ENCODE results near the gene DNAJB8. TPM values are rescaled to one million over a fixed set of nuclear protein-coding genes. Genes with fewer than 3 reads are reported as not detected.
A peak's percentile ranks its signal among the peaks of the same experiment; 100 is the strongest.

DNAJB8 gene
- total RNA-seq, 1 experiment from 2014 or later = not detected

- Histone ChIP-seq H3K9ac (ENCODE audit: extremely low read depth, insufficient read length, low read length) (no peak overlapping the region), H3T11ph (ENCODE audit: low read length) (no peak overlapping the region), H2BK12ac (ENCODE audit: insufficient read length, low read depth, low read length) (no peak overlapping the region), H3K18ac (ENCODE audit: insufficient read length, low read depth, low read length) (no peak overlapping the region), H4K8ac (replicated peaks; ENCODE audit: insufficient read length, low read depth, low read length) (no peak overlapping the region), H4K5ac (ENCODE audit: insufficient read length, low read depth, low read length) (no peak overlapping the region), H3K79me2 (ENCODE audit: insufficient read depth, low read length) (no peaks in the 10 kb centered on the region), H3K9me3 (ENCODE audit: control insufficient read depth, low read depth, low read length) (no peaks in the 10 kb centered on the region), H2BK5ac (ENCODE audit: insufficient read length, low read length) (no peak overlapping the region), H3K14ac (ENCODE audit: insufficient read depth, low read length) (no peak overlapping the region), H2BK20ac (ENCODE audit: low read depth, low read length, poor library complexity, severe bottlenecking) (no peak overlapping the region), H3K23ac (ENCODE audit: insufficient read length, low read depth, low read length) (no peak overlapping the region), H4K20me1 (ENCODE audit: control insufficient read depth, insufficient read depth, insufficient read length) (no peaks in the 10 kb centered on the region), H2AK5ac (ENCODE audit: insufficient read length, low read length) (no peak overlapping the region), H3K4ac (ENCODE audit: low read depth, low read length) (no peak overlapping the region), H2BK120ac (ENCODE audit: low read depth, low read length, poor library complexity, severe bottlenecking) (no peak overlapping the region), H2BK15ac (ENCODE audit: low read depth, low read length) (no peak overlapping the region), H3K4me1 (ENCODE audit: insufficient read depth, low read length) (no peaks in the 10 kb centered on the region), H3K27ac (ENCODE audit: insufficient read length, low read depth, low read length) (no peak overlapping the region), H3K23me2 (ENCODE audit: insufficient read length, low read depth, low read length, poor library complexity, severe bottlenecking) (no peaks in the 10 kb centered on the region), H4K91ac (ENCODE audit: insufficient read length, low read depth, low read length) (no peak overlapping the region), H3K4me2 (ENCODE audit: insufficient read depth, insufficient read length, low read length) (no peak overlapping the region), H2AFZ (ENCODE audit: low read length) (no peak overlapping the region), H3K56ac (ENCODE audit: insufficient read length, low read depth, low read length) (no peak overlapping the region), H3K79me1 (ENCODE audit: insufficient read depth, low read depth, low read length, poor library complexity, severe bottlenecking) (no peaks in the 10 kb centered on the region), H3K27me3 (ENCODE audit: insufficient read depth, low read length) (no peaks in the 10 kb centered on the region; the same call in 1 of the 2 replicates)
- peak; percentile 23 for DNase-seq
- Mint-ChIP-seq H3K9me3 (no peaks in the 10 kb centered on the region), H3K27me3 (ENCODE audit: low read depth) (peaks cover 50% of the 10 kb centered on the region), H3K4me1 (peaks cover 0 to 3% of the 10 kb centered on the region in 2 experiments; a peak in 2 of 4 replicates), H3K27ac (no peak overlapping the region), H3K36me3 (ENCODE audit: insufficient read depth in 1 of 3, low read depth in 3 of 3) (no peaks in the 10 kb centered on the region), H3K4me3 (no peak overlapping the region; a peak in 1 of 5 replicates)
- WGBS (ENCODE audit: extremely low coverage, insufficient read length, low lambda C conversion rate) = no CpG with 5 or more reads among the region's 8 CpGs
- TF ChIP-seq CTCF (conservative IDR thresholded peaks at IDR 0.05) = no peak
Observed at GRCh38 chr3:128504533-128504915, 37.8 kb upstream of the DNAJB8 start.

All from H9 (cell line).